ENCODE results near the gene MFF.

Gene MFF

GRCh38 chr2:227324995-227325838, at the start of gene MFF:
TSS of gene MFF (plus strand) at chr2:227325251. CDS start at chr2:227330666, 5,415 bp downstream.
- DNase-seq (ENCODE audit: low read depth, low spot score): peak; percentile 94
- TF ChIP-seq CTCF (IDR thresholded peaks at IDR 0.05; ENCODE audit: low read depth, low read length): peak; percentile 20
- in situ Hi-C loops (cut with HindIII; ENCODE audit: low sequenced_read_pairs): no loop called here
- peak within 1 kb of the TSS; percentile 92 for H3K4me3 ChIP-seq (ENCODE audit: low read depth, low read length)

GRCh38 chr2:227280895-227281294, 44.2 kb upstream of the MFF start:
- in situ Hi-C loops (cut with HindIII; ENCODE audit: low sequenced_read_pairs): no loop called here
- TF ChIP-seq CTCF (IDR thresholded peaks at IDR 0.05; ENCODE audit: low read depth, low read length): no peak
- no peak overlapping the region for H3K4me3 ChIP-seq (ENCODE audit: low read depth, low read length)
- peak; percentile 13 for DNase-seq (ENCODE audit: low read depth, low spot score)

GRCh38 chr2:227285741-227286236, 39.3 kb upstream of the MFF start:
- in situ Hi-C loops (cut with HindIII; ENCODE audit: low sequenced_read_pairs): no loop called here
- H3K4me3 ChIP-seq (ENCODE audit: low read depth, low read length): no peak overlapping the region
- no peak for DNase-seq (ENCODE audit: low read depth, low spot score)
- TF ChIP-seq CTCF (IDR thresholded peaks at IDR 0.05; ENCODE audit: low read depth, low read length): no peak

- in situ Hi-C loops (cut with HindIII; ENCODE audit: low sequenced_read_pairs): no loop called here
- H3K4me3 ChIP-seq (ENCODE audit: low read depth, low read length): no peak overlapping the region
- TF ChIP-seq CTCF (IDR thresholded peaks at IDR 0.05; ENCODE audit: low read depth, low read length): no peak
- no peak for DNase-seq (ENCODE audit: low read depth, low spot score)
Measured at GRCh38 chr2:227287771-227288170, 37.3 kb upstream of the MFF start.

GRCh38 chr2:227292314-227292713, 32.7 kb upstream of the MFF start:
- DNase-seq (ENCODE audit: low read depth, low spot score): no peak
- in situ Hi-C loops (cut with HindIII; ENCODE audit: low sequenced_read_pairs): no loop called here
- TF ChIP-seq CTCF (IDR thresholded peaks at IDR 0.05; ENCODE audit: low read depth, low read length): no peak
- H3K4me3 ChIP-seq (ENCODE audit: low read depth, low read length): no peak overlapping the region

- in situ Hi-C loops (cut with HindIII; ENCODE audit: low sequenced_read_pairs): no loop called here
Measured at GRCh38 chr2:227293531-227293930, 31.5 kb upstream of the MFF start.

More at GRCh38 chr2:227293531-227293930, 31.5 kb upstream of the MFF start:
- TF ChIP-seq CTCF (IDR thresholded peaks at IDR 0.05; ENCODE audit: low read depth, low read length): no peak
- no peak overlapping the region for H3K4me3 ChIP-seq (ENCODE audit: low read depth, low read length)
- no peak for DNase-seq (ENCODE audit: low read depth, low spot score)

All from astrocyte of the spinal cord (primary cell).